IMR-90 (cell line): ENCODE data around the gene CASZ1. TPM values are rescaled to one million over a fixed set of nuclear protein-coding genes. Genes with fewer than 3 reads are reported as not detected.

ENCODE experiments used
- ATAC-seq: fragments of 200-7000 bp; cut with Tn5 transposase; 2 replicates; pipeline ENCODE4 v1.9.1; 2020; ENCODE audit warnings: low read depth, mild to moderate bottlenecking, moderate library complexity
- BruUV-seq: library from RNA; stranded (reverse); fragments of 400-500 nt; replicated peaks from 2 replicates; lab custom pipeline; 2021; lab: Mats Ljungman, UMichigan
- CTCF ChIA-PET: fragments of 300-600 bp; formaldehyde crosslinking; extraction: SDS; loops from one replicate; lab custom pipeline; 2021; ENCODE audit warnings: antibody characterized with exemption; lab: Yijun Ruan, JAX
- POLR2A ChIA-PET: fragments of 300-600 bp; sonication (Branson Sonifier 250); formaldehyde crosslinking; loops from one replicate; lab custom pipeline; 2022; ENCODE audit warnings: antibody characterized with exemption; ENCODE audit not compliant: unreplicated experiment; lab: Charles Lee
- DNase-seq: peaks from one replicate; pipeline ENCODE4 v3.0.0; 2013
- H2AFZ ChIP-seq: replicated peaks from 2 replicates; pipeline ENCODE3; 2013; ENCODE audit warnings: low read length, mild to moderate bottlenecking; ENCODE audit not compliant: poor library complexity
- H2AK5ac ChIP-seq: 2 replicates; pipeline ENCODE4 v1.6.1; 2013; ENCODE audit warnings: low read depth, low read length, inconsistent platforms
- H2AK9ac ChIP-seq: replicated peaks from 2 replicates; pipeline ENCODE3; 2013; ENCODE audit warnings: mild to moderate bottlenecking, low read depth, low read length, moderate library complexity; ENCODE audit not compliant: poor library complexity
- H2BK120ac ChIP-seq: 2 replicates; pipeline ENCODE4 v1.6.1; 2013; ENCODE audit warnings: low read depth, low read length, inconsistent platforms
- H2BK15ac ChIP-seq: 3 replicates; pipeline ENCODE4 v1.6.1; 2013; ENCODE audit warnings: low read depth, low read length, inconsistent platforms
- H2BK20ac ChIP-seq: 2 replicates; pipeline ENCODE4 v1.6.1; 2013; ENCODE audit warnings: low read depth, mild to moderate bottlenecking, inconsistent platforms, low read length, moderate library complexity
- H2BK5ac ChIP-seq: 2 replicates; pipeline ENCODE4 v1.6.1; 2013; ENCODE audit warnings: mild to moderate bottlenecking, low read depth, low read length, inconsistent platforms; ENCODE audit not compliant: poor library complexity, severe bottlenecking
- H3K14ac ChIP-seq: replicated peaks from 2 replicates; pipeline ENCODE4 v1.6.1; 2013; ENCODE audit warnings: low read depth, low read length, inconsistent platforms
- H3K18ac ChIP-seq: 2 replicates; pipeline ENCODE4 v1.6.1; 2013; ENCODE audit warnings: low read depth, low read length, control low read depth
- H3K23ac ChIP-seq: 2 replicates; pipeline ENCODE4 v1.6.1; 2013; ENCODE audit warnings: low read depth, low read length, inconsistent platforms
- H3K27ac ChIP-seq: 2 replicates; pipeline ENCODE4 v1.5.1; 2013; ENCODE audit warnings: mild to moderate bottlenecking, control low read depth, low read length; ENCODE audit not compliant: insufficient read depth
- H3K27me3 ChIP-seq: 2 replicates; pipeline ENCODE4 v1.6.1; 2013; ENCODE audit warnings: low read length; ENCODE audit not compliant: control insufficient read depth, insufficient read depth
- H3K36me3 ChIP-seq: 2 replicates; pipeline ENCODE4 v1.6.1; 2013; ENCODE audit warnings: low read length, mixed read lengths; ENCODE audit not compliant: control insufficient read depth, insufficient read depth
- H3K4ac ChIP-seq: 2 replicates; pipeline ENCODE4 v1.6.1; 2013; ENCODE audit warnings: low read depth, low read length, inconsistent platforms
- H3K4me1 ChIP-seq: 2 replicates; pipeline ENCODE4 v1.6.1; 2013; ENCODE audit warnings: low read length, mixed read lengths; ENCODE audit not compliant: control insufficient read depth, insufficient read depth
- H3K4me2 ChIP-seq: 2 replicates; pipeline ENCODE4 v1.6.1; 2013; ENCODE audit warnings: low read depth, mild to moderate bottlenecking, control low read depth, low read length, moderate library complexity
- H3K4me3 ChIP-seq: 2 replicates; pipeline ENCODE4 v1.5.1; 2013; ENCODE audit warnings: low read depth, mild to moderate bottlenecking, control low read depth, low read length, moderate library complexity; ENCODE audit not compliant: insufficient read depth
- H3K56ac ChIP-seq: 2 replicates; pipeline ENCODE4 v1.6.1; 2013; ENCODE audit warnings: low read length, inconsistent platforms; ENCODE audit not compliant: insufficient read depth; ENCODE audit errors: extremely low read depth
- H3K79me1 ChIP-seq, 2 experiments: 2 replicates each; pipeline ENCODE4 v1.6.1; 2013; ENCODE audit warnings: low read length in 2 of 2, inconsistent platforms in 1 of 2, low read depth in 1 of 2
- H3K9ac ChIP-seq: 2 replicates; pipeline ENCODE4 v1.6.1; 2013; ENCODE audit warnings: low read depth, low read length, control low read depth
- H3K9me1 ChIP-seq: 2 replicates; pipeline ENCODE4 v1.6.1; 2013; ENCODE audit warnings: low read length, inconsistent platforms; ENCODE audit not compliant: insufficient read depth
- H3K9me3 ChIP-seq: 2 replicates; pipeline ENCODE4 v1.6.1; 2013; ENCODE audit warnings: low read length; ENCODE audit not compliant: control insufficient read depth, insufficient read depth
- H4K20me1 ChIP-seq: 2 replicates; pipeline ENCODE4 v1.6.1; 2013; ENCODE audit warnings: low read length, inconsistent platforms; ENCODE audit not compliant: insufficient read depth
- H4K5ac ChIP-seq: 2 replicates; pipeline ENCODE4 v1.6.1; 2013; ENCODE audit warnings: mild to moderate bottlenecking, low read depth, low read length, control low read depth
- H4K8ac ChIP-seq, 2 experiments: 2 replicates each; pipeline ENCODE4 v1.6.1; 2013; ENCODE audit warnings: low read depth in 2 of 2, low read length in 2 of 2, control low read depth in 1 of 2, inconsistent platforms in 1 of 2
- H4K91ac ChIP-seq: 2 replicates; pipeline ENCODE4 v1.6.1; 2013; ENCODE audit warnings: low read depth, low read length, inconsistent platforms; ENCODE audit not compliant: insufficient read depth
- BHLHE40 ChIP-seq: fragments of 150-350 bp; IDR thresholded peaks from 2 replicates; pipeline ENCODE4 v1.6.1; 2016; ENCODE audit warnings: mild to moderate bottlenecking, low read depth, low read length
- CEBPB ChIP-seq: IDR thresholded peaks from 2 replicates; pipeline ENCODE4 v1.6.1; 2012; ENCODE audit warnings: low read depth, low read length, improper control_type of control experiment
- CHD1 ChIP-seq: IDR thresholded peaks from 2 replicates; pipeline ENCODE4 v1.6.1; 2012; ENCODE audit warnings: low read depth, low read length, improper control_type of control experiment
- CTCF ChIP-seq: conservative IDR thresholded peaks from 2 replicates; pipeline ENCODE4 v1.5.1; 2012; ENCODE audit warnings: mild to moderate bottlenecking, low read depth, low read length, improper control_type of control experiment
- ELK1 ChIP-seq: fragments of 150-350 bp; IDR thresholded peaks from 2 replicates; pipeline ENCODE4 v1.6.1; 2016; ENCODE audit warnings: low read depth, mild to moderate bottlenecking, low read length, moderate library complexity, borderline replicate concordance
- FOS ChIP-seq: fragments of 150-350 bp; IDR thresholded peaks from 2 replicates; pipeline ENCODE4 v1.6.1; 2016; ENCODE audit warnings: low read depth, low read length
- MAZ ChIP-seq: IDR thresholded peaks from 2 replicates; pipeline ENCODE4 v1.6.1; 2012; ENCODE audit warnings: low read depth, mild to moderate bottlenecking, low read length, improper control_type of control experiment, moderate library complexity, borderline replicate concordance
- MXI1 ChIP-seq: IDR thresholded peaks from 2 replicates; pipeline ENCODE4 v1.6.1; 2012; ENCODE audit warnings: low read depth, mild to moderate bottlenecking, low read length, moderate library complexity, borderline replicate concordance
- NFE2L2 ChIP-seq: fragments of 150-350 bp; IDR thresholded peaks from 2 replicates; pipeline ENCODE4 v1.6.1; 2016; ENCODE audit warnings: low read depth, mild to moderate bottlenecking, low read length
- RAD21 ChIP-seq: IDR thresholded peaks from 2 replicates; pipeline ENCODE4 v1.6.1; 2012; ENCODE audit warnings: low read length, improper control_type of control experiment
- RCOR1 ChIP-seq: IDR thresholded peaks from 2 replicates; pipeline ENCODE4 v1.6.1; 2012; ENCODE audit warnings: mild to moderate bottlenecking, low read length, improper control_type of control experiment; ENCODE audit not compliant: insufficient replicate concordance
- RFX5 ChIP-seq: IDR thresholded peaks from 2 replicates; pipeline ENCODE4 v1.8.0; 2012; ENCODE audit warnings: low read depth, mild to moderate bottlenecking, low read length, moderate library complexity
- SMC3 ChIP-seq: fragments of 150-350 bp; IDR thresholded peaks from 2 replicates; pipeline ENCODE4 v1.6.1; 2016; ENCODE audit warnings: low read depth, mild to moderate bottlenecking, antibody characterized with exemption, low read length, moderate library complexity
- USF2 ChIP-seq: fragments of 150-350 bp; IDR thresholded peaks from 2 replicates; pipeline ENCODE4 v1.6.1; 2017; ENCODE audit warnings: mild to moderate bottlenecking, antibody characterized with exemption, low read length, low read depth
- WGBS, 2 experiments: methylation state at CpG; one replicate each; pipeline versions ENCODE4 v1.1.5 to v1.1.7; 2013; ENCODE audit warnings: missing lambda C conversion rate in 2 of 2; ENCODE audit not compliant: insufficient read length in 1 of 2; ENCODE audit errors: extremely low coverage in 2 of 2; 5-methylcytosine and 5-hydroxymethylcytosine counted together
- dilution Hi-C: fragments of 300-500 bp; cut with HindIII; formaldehyde crosslinking; loops from one replicate; pipeline ENCODE4 v1.14.3; 2018; ENCODE audit warnings: low sequenced_read_pairs; ENCODE audit not compliant: unreplicated experiment
- in situ Hi-C: fragments of 300-500 bp; cut with MboI; formaldehyde crosslinking; loops from 3 replicates; pipeline ENCODE4 v1.14.3; 2019; ENCODE audit warnings: low sequenced_read_pairs, inconsistent platforms, mixed read lengths
- intact Hi-C: fragments of 100-400 bp; cut with micrococcal nuclease; formaldehyde crosslinking; loops from 2 replicates; pipeline ENCODE4 v1.10.0; 2022
- polyA plus RNA-seq, 3 experiments: library from polyadenylated mRNA; depleted of rRNA; stranded (reverse); fragments of >200 nt; gene quantifications; 2 replicates each; pipeline ENCODE4 v1.2.3, GENCODE V29; 2012; ENCODE audit warnings: low replicate concordance in 1 of 3
- total RNA-seq: library from RNA; depleted of rRNA; stranded (reverse); fragments of >200 nt; gene quantifications from 2 replicates; pipeline ENCODE4 v1.2.3, GENCODE V29; 2012

CASZ1 gene
- total and polyA plus RNA-seq, 2 of the 4 experiments (the other 2 are of a cell fraction): 0.18 to 0.24 TPM

GRCh38 chr1:10760566-10761502 lies 35.6 kb downstream of the CASZ1 start:
- H3K27ac ChIP-seq: no peak overlapping the region
- H3K4me1 ChIP-seq: no peaks in the 10 kb centered on the region
- H3K9me3 ChIP-seq: no peaks in the 10 kb centered on the region
- H3K36me3 ChIP-seq: no peaks in the 10 kb centered on the region
- ATAC-seq (no peak), DNase-seq (no peak)
- H4K20me1 ChIP-seq: no peaks in the 10 kb centered on the region
- BruUV-seq: no TSS peak
- no peak overlapping the region for H3K4me3 ChIP-seq
- no peak overlapping the region for H3K9ac ChIP-seq
- ChIA-PET CTCF (no interaction called here), POLR2A (no interaction called here)
- H3K79me1 ChIP-seq: no peaks in the 10 kb centered on the region
- H4K5ac ChIP-seq: no peak overlapping the region
- no peak overlapping the region for H4K91ac ChIP-seq
- H3K4me2 ChIP-seq: no peak overlapping the region
- H2AK5ac ChIP-seq: no peak overlapping the region
- H3K14ac ChIP-seq: no peak overlapping the region
- H2BK5ac ChIP-seq: no peak overlapping the region
- intact Hi-C loops: no loop called here
- no peak overlapping the region for H3K23ac ChIP-seq
- no peak overlapping the region for H2BK15ac ChIP-seq
- in situ Hi-C loops: no loop called here
- no peak overlapping the region for H3K18ac ChIP-seq
- H3K9me1 ChIP-seq: no peaks in the 10 kb centered on the region; the same call in 1 of the 2 replicates
- WGBS, 2 experiments: 82% methylated on average over 5 of the region's 17 CpGs; no CpG with 5 or more reads in 1 of the 2 experiments
- H3K4ac ChIP-seq: no peak overlapping the region
- H4K8ac ChIP-seq: no peak overlapping the region
- no peak overlapping the region for H3K56ac ChIP-seq
- no peak overlapping the region for H2BK120ac ChIP-seq
- H2BK20ac ChIP-seq: no peak overlapping the region
- no peak overlapping the region for H2AK9ac ChIP-seq
- no peak overlapping the region for H2AFZ ChIP-seq
- dilution Hi-C loops: no loop called here
- H3K27me3 ChIP-seq: peaks cover 55% of the 10 kb centered on the region
- TF ChIP-seq CTCF: no peak
- TF ChIP-seq FOS: no peak
- TF ChIP-seq NFE2L2: no peak
- no peak for TF ChIP-seq RFX5
- no peak for TF ChIP-seq CEBPB
- TF ChIP-seq RAD21: no peak
- TF ChIP-seq USF2: no peak
- no peak for TF ChIP-seq ELK1
- no peak for TF ChIP-seq MAZ
- no peak for TF ChIP-seq MXI1
- TF ChIP-seq BHLHE40: no peak
- TF ChIP-seq SMC3: no peak
- TF ChIP-seq RCOR1: no peak
- no peak for TF ChIP-seq CHD1
